Neural cell (in vitro differentiated cells): ENCODE data around the gene CEP295NL. TPM values are rescaled to one million over a fixed set of nuclear protein-coding genes. Genes with fewer than 3 reads are reported as not detected.

Experiments
- H2AFZ ChIP-seq: fragments of 200-600, 300-800 bp; sonication (generic), shearing (Covaris generic); 2 replicates; pipeline ENCODE4 v1.6.0; 2014; ENCODE audit warnings: low read depth, mild to moderate bottlenecking, antibody characterized with exemption, low read length, moderate library complexity
- H3F3A ChIP-seq: fragments of 200-600 bp; shearing (Covaris generic); 2 replicates; pipeline ENCODE4 v1.6.1; 2016; ENCODE audit warnings: mild to moderate bottlenecking, moderate library complexity, mixed read lengths, antibody characterized with exemption, low read length; ENCODE audit not compliant: insufficient read depth, poor library complexity, severe bottlenecking
- H3K27ac ChIP-seq: fragments of 200-600, 300-800 bp; sonication (generic), shearing (Covaris generic); 2 replicates; pipeline ENCODE4 v1.5.1; 2014; ENCODE audit warnings: mild to moderate bottlenecking, low read length, moderate library complexity
- H3K27me3 ChIP-seq: fragments of 300-800, 200-600 bp; sonication (generic), shearing (Covaris generic); 2 replicates; pipeline ENCODE4 v1.6.0; 2014; ENCODE audit warnings: mild to moderate bottlenecking, low read depth, low read length, moderate library complexity; ENCODE audit not compliant: insufficient read depth
- H3K36me3 ChIP-seq: fragments of 300-800, 200-600 bp; sonication (generic), shearing (Covaris generic); 2 replicates; pipeline ENCODE4 v1.5.1; 2014; ENCODE audit warnings: mild to moderate bottlenecking, antibody characterized with exemption, low read length, moderate library complexity; ENCODE audit not compliant: insufficient read depth
- H3K4me2 ChIP-seq: fragments of 300-800, 200-600 bp; sonication (generic), shearing (Covaris generic); 2 replicates; pipeline ENCODE4 v1.6.0; 2014; ENCODE audit warnings: mild to moderate bottlenecking, low read length
- H3K4me3 ChIP-seq: fragments of 300-800, 200-600 bp; sonication (generic), shearing (Covaris generic); 2 replicates; pipeline ENCODE4 v1.5.1; 2014; ENCODE audit warnings: mild to moderate bottlenecking, low read length, moderate library complexity
- H3K79me2 ChIP-seq: fragments of 200-600 bp; shearing (Covaris generic); replicated peaks from 2 replicates; pipeline ENCODE4 v1.6.0; 2014; ENCODE audit warnings: mild to moderate bottlenecking, low read length, moderate library complexity; ENCODE audit not compliant: insufficient read depth
- H3K9ac ChIP-seq: fragments of 300-800, 200-600 bp; sonication (generic), shearing (Covaris generic); 2 replicates; pipeline ENCODE4 v1.6.1; 2016; ENCODE audit warnings: mild to moderate bottlenecking, low read length, mixed read lengths
- H3K9me2 ChIP-seq: fragments of 200-600 bp; shearing (Covaris generic); 2 replicates; pipeline ENCODE4 v1.6.1; 2016; ENCODE audit warnings: mild to moderate bottlenecking, low read length, mixed read lengths; ENCODE audit not compliant: insufficient read depth
- H3K9me3 ChIP-seq: fragments of 200-600, 300-800 bp; sonication (generic), shearing (Covaris generic); 2 replicates; pipeline ENCODE4 v1.6.1; 2016; ENCODE audit warnings: mild to moderate bottlenecking, mixed run types, low read length, moderate library complexity, mixed read lengths
- H4K20me1 ChIP-seq: fragments of 200-600 bp; shearing (Covaris generic); 2 replicates; pipeline ENCODE4 v1.6.1; 2016; ENCODE audit warnings: mild to moderate bottlenecking, mixed run types; ENCODE audit not compliant: insufficient read depth
- EP300 ChIP-seq: fragments of 450-650 bp; conservative IDR thresholded peaks from 2 replicates; pipeline ENCODE4 v1.6.1; 2014; ENCODE audit warnings: antibody characterized with exemption, mild to moderate bottlenecking, moderate library complexity; ENCODE audit not compliant: poor library complexity, severe bottlenecking
- EZH2 ChIP-seq: fragments of 200-600, 300-800 bp; shearing (Covaris generic), sonication (generic); IDR thresholded peaks from 2 replicates; pipeline ENCODE4 v1.6.1; 2014; ENCODE audit warnings: antibody characterized with exemption, low read length, borderline replicate concordance, mild to moderate bottlenecking; ENCODE audit not compliant: insufficient read depth, poor library complexity, severe bottlenecking
- MXI1 ChIP-seq: fragments of 450-650 bp; conservative IDR thresholded peaks from 2 replicates; pipeline ENCODE4 v1.6.1; 2014; ENCODE audit warnings: antibody characterized with exemption, mild to moderate bottlenecking; ENCODE audit not compliant: poor library complexity, severe bottlenecking
- POLR2AphosphoS5 ChIP-seq: IDR thresholded peaks from 2 replicates; pipeline ENCODE4 v1.6.1; 2012
- RAD21 ChIP-seq: fragments of 450-650 bp; conservative IDR thresholded peaks from 2 replicates; pipeline ENCODE4 v1.6.1; 2014; ENCODE audit warnings: antibody characterized with exemption, mild to moderate bottlenecking, moderate library complexity
- SMC3 ChIP-seq: fragments of 450-650 bp; conservative IDR thresholded peaks from 2 replicates; pipeline ENCODE4 v1.6.1; 2014; ENCODE audit warnings: antibody characterized with exemption, mild to moderate bottlenecking, moderate library complexity; ENCODE audit not compliant: poor library complexity
- TAF1 ChIP-seq: IDR thresholded peaks from 2 replicates; pipeline ENCODE4 v1.6.1; 2012; ENCODE audit warnings: low read depth
- polyA plus RNA-seq: library from polyadenylated mRNA; depleted of rRNA; stranded (reverse); fragments of >200 nt; gene quantifications from 2 replicates; pipeline ENCODE4 v1.2.3, GENCODE V29; 2014
- TF ChIP-seq, protein P1 (sequence below): IDR thresholded peaks from 2 replicates; pipeline ENCODE4 v1.6.1; 2012; ENCODE audit warnings: borderline replicate concordance
- TF ChIP-seq, protein P2 (sequence below): fragments of 450-650 bp; IDR thresholded peaks from 2 replicates; pipeline ENCODE4 v1.5.1; 2014; ENCODE audit warnings: antibody characterized with exemption, mild to moderate bottlenecking, moderate library complexity; ENCODE audit not compliant: poor library complexity, severe bottlenecking

Gene CEP295NL
- polyA plus RNA-seq, 1 donor from 2014 or later = not detected

DNA sequence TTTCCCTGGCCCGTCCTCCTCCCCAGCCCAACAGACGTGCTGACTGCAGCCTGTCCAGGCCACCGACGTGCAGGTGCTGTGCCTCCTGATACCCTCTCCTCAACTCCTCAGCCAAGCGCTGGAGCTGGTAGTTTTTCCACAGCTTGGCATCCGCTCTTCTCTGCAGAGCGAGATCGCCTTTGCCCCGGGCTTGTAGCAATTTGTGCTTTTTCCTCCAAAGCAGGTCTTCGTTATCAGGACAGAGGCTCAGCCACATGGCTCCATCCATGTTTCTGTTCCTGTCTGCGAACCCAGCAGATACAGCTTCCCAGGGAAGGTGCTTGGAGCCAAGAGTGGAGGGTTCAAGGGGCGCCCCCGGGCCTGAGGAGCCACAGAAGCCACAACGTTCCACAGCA lies 10.9 kb downstream of the CEP295NL start:
- TF ChIP-seq EP300 (no peak), TAF1 (no peak), EZH2 (no peak), SMC3 (no peak), RAD21 (no peak), POLR2AphosphoS5 (no peak), MXI1 (no peak)
- TF ChIP-seq, protein P1, sequence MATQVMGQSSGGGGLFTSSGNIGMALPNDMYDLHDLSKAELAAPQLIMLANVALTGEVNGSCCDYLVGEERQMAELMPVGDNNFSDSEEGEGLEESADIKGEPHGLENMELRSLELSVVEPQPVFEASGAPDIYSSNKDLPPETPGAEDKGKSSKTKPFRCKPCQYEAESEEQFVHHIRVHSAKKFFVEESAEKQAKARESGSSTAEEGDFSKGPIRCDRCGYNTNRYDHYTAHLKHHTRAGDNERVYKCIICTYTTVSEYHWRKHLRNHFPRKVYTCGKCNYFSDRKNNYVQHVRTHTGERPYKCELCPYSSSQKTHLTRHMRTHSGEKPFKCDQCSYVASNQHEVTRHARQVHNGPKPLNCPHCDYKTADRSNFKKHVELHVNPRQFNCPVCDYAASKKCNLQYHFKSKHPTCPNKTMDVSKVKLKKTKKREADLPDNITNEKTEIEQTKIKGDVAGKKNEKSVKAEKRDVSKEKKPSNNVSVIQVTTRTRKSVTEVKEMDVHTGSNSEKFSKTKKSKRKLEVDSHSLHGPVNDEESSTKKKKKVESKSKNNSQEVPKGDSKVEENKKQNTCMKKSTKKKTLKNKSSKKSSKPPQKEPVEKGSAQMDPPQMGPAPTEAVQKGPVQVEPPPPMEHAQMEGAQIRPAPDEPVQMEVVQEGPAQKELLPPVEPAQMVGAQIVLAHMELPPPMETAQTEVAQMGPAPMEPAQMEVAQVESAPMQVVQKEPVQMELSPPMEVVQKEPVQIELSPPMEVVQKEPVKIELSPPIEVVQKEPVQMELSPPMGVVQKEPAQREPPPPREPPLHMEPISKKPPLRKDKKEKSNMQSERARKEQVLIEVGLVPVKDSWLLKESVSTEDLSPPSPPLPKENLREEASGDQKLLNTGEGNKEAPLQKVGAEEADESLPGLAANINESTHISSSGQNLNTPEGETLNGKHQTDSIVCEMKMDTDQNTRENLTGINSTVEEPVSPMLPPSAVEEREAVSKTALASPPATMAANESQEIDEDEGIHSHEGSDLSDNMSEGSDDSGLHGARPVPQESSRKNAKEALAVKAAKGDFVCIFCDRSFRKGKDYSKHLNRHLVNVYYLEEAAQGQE = no peak
- TF ChIP-seq, protein P2, sequence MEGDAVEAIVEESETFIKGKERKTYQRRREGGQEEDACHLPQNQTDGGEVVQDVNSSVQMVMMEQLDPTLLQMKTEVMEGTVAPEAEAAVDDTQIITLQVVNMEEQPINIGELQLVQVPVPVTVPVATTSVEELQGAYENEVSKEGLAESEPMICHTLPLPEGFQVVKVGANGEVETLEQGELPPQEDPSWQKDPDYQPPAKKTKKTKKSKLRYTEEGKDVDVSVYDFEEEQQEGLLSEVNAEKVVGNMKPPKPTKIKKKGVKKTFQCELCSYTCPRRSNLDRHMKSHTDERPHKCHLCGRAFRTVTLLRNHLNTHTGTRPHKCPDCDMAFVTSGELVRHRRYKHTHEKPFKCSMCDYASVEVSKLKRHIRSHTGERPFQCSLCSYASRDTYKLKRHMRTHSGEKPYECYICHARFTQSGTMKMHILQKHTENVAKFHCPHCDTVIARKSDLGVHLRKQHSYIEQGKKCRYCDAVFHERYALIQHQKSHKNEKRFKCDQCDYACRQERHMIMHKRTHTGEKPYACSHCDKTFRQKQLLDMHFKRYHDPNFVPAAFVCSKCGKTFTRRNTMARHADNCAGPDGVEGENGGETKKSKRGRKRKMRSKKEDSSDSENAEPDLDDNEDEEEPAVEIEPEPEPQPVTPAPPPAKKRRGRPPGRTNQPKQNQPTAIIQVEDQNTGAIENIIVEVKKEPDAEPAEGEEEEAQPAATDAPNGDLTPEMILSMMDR = no peak
- Histone ChIP-seq H3K27me3 (no peaks in the 10 kb centered on the region), H3K9ac (no peak overlapping the region), H3K79me2 (peaks cover 39% of the 10 kb centered on the region), H3K36me3 (no peaks in the 10 kb centered on the region), H3K27ac (no peak overlapping the region), H3K9me3 (no peaks in the 10 kb centered on the region), H3K4me2 (no peak overlapping the region), H3K9me2 (no peaks in the 10 kb centered on the region), H4K20me1 (no peaks in the 10 kb centered on the region), H3K4me3 (no peak overlapping the region), H3F3A (no peaks in the 10 kb centered on the region), H2AFZ (no peak overlapping the region)

DNA sequence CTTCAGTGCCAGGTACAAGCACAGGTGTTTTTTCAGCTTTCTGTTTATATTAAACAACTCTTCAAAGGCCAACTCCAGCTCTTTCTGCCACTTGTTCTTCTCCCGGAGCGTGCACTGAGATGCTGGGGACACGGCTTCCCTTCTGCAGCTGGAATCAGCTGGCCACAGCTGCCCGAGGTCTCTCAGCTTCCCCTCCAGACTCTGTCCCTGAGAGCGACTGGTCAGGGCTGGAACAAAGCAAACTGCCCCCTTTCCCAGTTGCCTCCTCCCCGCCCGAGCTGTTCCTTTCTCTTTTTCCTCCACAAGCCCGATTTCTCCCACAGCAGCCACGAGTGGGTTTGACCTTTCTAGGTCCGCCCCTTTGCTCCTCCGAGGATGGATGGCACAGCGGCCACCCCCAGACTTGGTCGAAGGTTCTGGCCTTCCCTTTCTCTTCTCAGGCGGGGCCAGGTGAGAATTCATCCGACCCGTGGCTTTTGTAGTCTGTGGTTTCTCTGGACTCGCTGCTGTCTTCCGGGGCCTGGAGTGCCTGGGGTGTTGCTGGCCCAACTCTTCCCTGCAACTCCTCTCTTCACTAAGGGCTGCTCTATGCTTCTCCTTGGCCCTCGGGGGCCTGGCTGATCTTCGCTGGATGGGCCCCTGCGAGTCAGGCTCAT lies 11.5 kb downstream of the CEP295NL start:
- no peaks in the 10 kb centered on the region for H4K20me1 ChIP-seq
- no peak overlapping the region for H3K27ac ChIP-seq
- H3K4me2 ChIP-seq = no peak overlapping the region
- no peaks in the 10 kb centered on the region for H3K27me3 ChIP-seq
- no peaks in the 10 kb centered on the region for H3K9me2 ChIP-seq
- TF ChIP-seq RAD21 (no peak), TAF1 (no peak), MXI1 (no peak), POLR2AphosphoS5 (no peak), SMC3 (no peak), EZH2 (no peak), EP300 (no peak)
- TF ChIP-seq, protein P2 = no peak
- TF ChIP-seq, protein P1 = no peak
- H3K9me3 ChIP-seq = no peaks in the 10 kb centered on the region
- H3K4me3 ChIP-seq = no peak overlapping the region
- H3K79me2 ChIP-seq = peaks cover 39% of the 10 kb centered on the region
- no peak overlapping the region for H3K9ac ChIP-seq
- H3K36me3 ChIP-seq = no peaks in the 10 kb centered on the region
- no peak overlapping the region for H2AFZ ChIP-seq
- no peaks in the 10 kb centered on the region for H3F3A ChIP-seq
